ENCODE measurements around the gene TMEM18.

TMEM18 gene

DNA sequence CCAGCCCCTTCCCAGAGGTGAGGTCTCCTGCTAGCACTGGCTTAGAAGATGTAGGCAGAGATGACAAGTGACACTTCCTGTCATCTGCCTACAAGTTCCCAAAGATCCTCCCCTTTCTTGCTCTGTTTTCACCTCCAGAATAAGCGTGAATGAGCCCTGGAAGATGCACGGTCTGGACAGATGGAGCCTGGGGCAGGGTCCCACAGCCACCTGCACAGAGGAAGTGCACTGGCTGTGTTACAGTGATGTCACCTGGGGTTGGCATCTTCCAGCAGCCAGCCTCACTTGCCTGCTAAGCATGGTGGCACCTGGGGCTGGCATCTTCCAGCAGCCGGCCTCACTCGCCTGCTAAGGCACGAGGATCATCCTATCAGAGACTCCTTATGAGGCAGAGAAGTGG, 32.3 kb downstream of the TMEM18 start:
- Histone ChIP-seq H3K4me1 (no peaks in the 10 kb centered on the region), H3K36me3 (no peaks in the 10 kb centered on the region), H3K9me3 (no peaks in the 10 kb centered on the region), H3K4me3 (ENCODE audit: low read depth, low read length) (no peak overlapping the region), H3K27me3 (no peaks in the 10 kb centered on the region)
- DNase-seq = no peak
- TF ChIP-seq, protein P1, sequence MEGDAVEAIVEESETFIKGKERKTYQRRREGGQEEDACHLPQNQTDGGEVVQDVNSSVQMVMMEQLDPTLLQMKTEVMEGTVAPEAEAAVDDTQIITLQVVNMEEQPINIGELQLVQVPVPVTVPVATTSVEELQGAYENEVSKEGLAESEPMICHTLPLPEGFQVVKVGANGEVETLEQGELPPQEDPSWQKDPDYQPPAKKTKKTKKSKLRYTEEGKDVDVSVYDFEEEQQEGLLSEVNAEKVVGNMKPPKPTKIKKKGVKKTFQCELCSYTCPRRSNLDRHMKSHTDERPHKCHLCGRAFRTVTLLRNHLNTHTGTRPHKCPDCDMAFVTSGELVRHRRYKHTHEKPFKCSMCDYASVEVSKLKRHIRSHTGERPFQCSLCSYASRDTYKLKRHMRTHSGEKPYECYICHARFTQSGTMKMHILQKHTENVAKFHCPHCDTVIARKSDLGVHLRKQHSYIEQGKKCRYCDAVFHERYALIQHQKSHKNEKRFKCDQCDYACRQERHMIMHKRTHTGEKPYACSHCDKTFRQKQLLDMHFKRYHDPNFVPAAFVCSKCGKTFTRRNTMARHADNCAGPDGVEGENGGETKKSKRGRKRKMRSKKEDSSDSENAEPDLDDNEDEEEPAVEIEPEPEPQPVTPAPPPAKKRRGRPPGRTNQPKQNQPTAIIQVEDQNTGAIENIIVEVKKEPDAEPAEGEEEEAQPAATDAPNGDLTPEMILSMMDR (IDR thresholded peaks at IDR 0.05; ENCODE audit: low read depth, low read length) = no peak

DNA sequence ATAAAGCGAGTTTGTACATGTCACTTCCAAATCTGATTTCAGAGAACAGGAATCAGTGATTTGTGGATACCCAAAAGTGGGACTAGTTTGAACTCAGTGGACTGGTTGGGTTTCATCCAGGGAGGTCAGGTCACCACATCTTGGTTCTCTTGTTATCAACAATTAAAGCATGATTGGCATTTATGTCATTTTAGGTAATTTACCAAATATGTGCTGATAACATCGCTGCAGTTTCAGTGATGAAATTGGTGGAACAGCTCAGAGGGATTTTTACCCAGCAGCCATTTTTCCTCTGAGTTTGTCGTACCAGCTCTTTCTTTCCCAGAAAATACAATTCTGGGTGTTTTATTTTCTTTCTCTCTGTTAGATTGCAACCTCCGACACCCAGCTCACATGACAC, 33.4 kb downstream of the TMEM18 start:
- no peaks in the 10 kb centered on the region for H3K4me1 ChIP-seq
- H3K27me3 ChIP-seq = no peaks in the 10 kb centered on the region
- H3K36me3 ChIP-seq = no peaks in the 10 kb centered on the region
- no peak for DNase-seq
- H3K9me3 ChIP-seq = no peaks in the 10 kb centered on the region
- TF ChIP-seq, protein P1 (IDR thresholded peaks at IDR 0.05; ENCODE audit: low read depth, low read length) = no peak
- H3K4me3 ChIP-seq (ENCODE audit: low read depth, low read length) = no peak overlapping the region

DNA sequence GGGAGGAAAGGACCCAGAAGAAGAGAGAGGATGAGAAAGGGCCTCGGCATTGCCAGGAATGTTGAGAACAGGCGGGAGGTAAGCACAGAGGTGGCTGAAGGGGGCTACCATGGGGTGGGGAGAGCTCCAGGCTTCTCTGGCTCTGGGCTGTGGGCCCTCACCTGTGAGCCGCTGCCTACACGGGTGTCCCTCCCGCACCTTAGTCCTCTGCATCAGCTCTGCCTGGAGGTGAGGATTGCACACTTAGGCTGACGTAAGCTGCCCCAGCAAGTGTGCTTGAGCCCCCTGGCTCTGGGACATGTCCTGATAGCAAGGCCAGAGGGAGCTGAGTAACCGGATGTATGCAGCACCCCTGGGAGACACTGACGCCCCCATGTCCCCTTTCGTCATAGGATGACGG, 33.9 kb downstream of the TMEM18 start:
- no peak for DNase-seq
- Histone ChIP-seq H3K4me1 (no peaks in the 10 kb centered on the region), H3K36me3 (no peaks in the 10 kb centered on the region), H3K9me3 (no peaks in the 10 kb centered on the region), H3K27me3 (no peaks in the 10 kb centered on the region), H3K4me3 (ENCODE audit: low read depth, low read length) (no peak overlapping the region)
- TF ChIP-seq, protein P1 (IDR thresholded peaks at IDR 0.05; ENCODE audit: low read depth, low read length) = no peak

DNA sequence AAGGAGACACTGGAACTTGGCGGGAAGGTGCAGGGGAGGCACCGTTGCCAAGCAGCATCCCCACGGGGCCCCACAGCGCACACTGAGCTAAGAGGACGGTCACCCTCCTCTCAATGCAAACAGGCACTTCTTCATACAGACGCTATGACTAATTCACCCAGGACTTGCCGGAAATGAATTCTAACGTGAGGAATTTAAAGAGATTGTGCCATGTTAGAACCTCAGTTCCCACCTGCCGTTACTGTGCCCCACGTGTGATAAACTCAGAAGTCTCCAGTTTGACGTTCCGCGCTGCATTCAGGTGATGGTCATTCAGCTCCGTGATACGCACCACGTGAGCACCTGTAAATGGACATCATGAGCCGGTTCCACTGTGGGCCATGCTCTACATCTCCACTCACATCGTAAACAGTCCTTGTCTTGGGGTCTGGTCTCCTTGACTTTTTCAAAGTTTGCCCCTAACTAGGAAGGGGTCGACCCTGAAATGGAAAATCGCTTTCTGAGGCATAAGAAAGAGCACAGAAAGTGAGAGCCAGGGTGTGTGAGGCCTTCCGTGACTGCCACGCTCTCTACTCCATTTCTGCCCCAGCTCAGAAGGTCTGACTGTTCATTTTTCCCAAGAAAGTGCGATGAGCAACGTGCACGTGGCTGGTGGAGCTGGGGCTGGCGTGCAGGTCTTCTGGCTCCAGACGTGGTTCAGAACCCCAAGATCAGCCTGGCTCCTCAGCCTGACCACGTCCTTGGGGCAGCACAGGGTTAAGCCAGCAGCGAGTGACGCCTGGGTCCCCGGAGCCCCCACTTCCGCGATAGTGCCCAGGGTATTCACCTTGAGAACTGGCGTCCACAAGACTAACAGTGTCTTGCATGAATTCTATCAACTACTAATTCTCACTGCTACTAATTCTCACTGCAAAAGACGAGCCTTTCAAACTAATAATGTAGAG, 35.1 kb downstream of the TMEM18 start:
- Histone ChIP-seq H3K4me1 (no peaks in the 10 kb centered on the region), H3K27me3 (no peaks in the 10 kb centered on the region), H3K36me3 (no peaks in the 10 kb centered on the region), H3K4me3 (ENCODE audit: low read depth, low read length) (no peak overlapping the region), H3K9me3 (no peaks in the 10 kb centered on the region)
- TF ChIP-seq, protein P1 (IDR thresholded peaks at IDR 0.05; ENCODE audit: low read depth, low read length) = no peak
- DNase-seq = no peak

DNA sequence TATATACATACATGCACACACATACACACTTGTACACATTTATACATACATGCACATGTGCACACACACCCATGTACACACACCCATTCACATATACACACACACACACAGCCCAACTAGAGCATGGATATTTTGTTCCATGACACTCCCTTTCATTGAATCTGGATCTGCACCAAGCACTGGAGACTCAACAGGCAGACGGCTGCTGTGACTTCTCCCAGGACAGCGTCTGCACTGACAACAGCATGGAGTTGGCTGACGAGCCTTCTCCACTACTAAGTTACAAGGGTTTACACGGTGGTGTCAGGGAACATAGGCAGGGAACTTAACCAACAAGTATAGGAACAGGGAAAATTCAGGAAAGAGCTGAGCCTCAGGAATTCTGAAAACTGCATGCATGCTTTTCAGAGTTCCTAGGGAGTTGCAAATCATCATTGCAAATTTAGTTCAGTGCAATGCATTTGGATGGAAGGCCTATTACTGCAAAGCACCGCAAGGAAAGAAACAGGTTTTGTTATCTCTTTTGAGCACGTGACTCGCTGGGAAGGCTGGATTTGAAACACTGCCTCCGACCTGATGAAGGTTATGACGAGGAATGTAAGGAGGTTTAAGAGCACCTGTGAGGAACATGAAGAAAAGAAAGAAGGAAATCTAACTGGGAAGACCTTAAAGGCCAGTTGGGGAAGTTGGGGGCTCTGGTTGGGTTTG, 35.9 kb downstream of the TMEM18 start:
- H3K9me3 ChIP-seq = no peaks in the 10 kb centered on the region
- H3K27me3 ChIP-seq = no peaks in the 10 kb centered on the region
- H3K36me3 ChIP-seq = no peaks in the 10 kb centered on the region
- DNase-seq = no peak
- TF ChIP-seq, protein P1 (IDR thresholded peaks at IDR 0.05; ENCODE audit: low read depth, low read length) = no peak
- H3K4me1 ChIP-seq = no peaks in the 10 kb centered on the region
- no peak overlapping the region for H3K4me3 ChIP-seq (ENCODE audit: low read depth, low read length)

DNA sequence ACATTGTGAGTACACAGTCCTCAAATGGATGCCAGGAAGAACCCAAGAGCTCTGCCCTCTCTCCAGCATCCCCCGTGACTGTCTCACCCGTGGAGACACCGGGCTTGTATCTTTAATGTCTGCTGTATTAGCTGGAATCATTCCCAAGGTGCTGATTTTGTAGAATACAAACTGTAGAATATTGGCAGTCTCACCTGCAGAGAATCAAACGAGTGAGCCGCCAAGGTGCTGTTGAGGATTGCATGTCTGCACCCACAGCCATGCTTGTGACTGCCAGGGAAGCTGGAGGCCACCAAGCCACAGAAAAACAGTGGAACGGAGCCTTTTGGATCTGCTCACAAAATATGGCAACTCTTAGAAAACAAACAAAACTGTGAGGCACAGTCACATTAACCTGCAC, 37.5 kb downstream of the TMEM18 start:
- Histone ChIP-seq H3K4me3 (ENCODE audit: low read depth, low read length) (no peak overlapping the region), H3K27me3 (no peaks in the 10 kb centered on the region), H3K4me1 (no peaks in the 10 kb centered on the region), H3K36me3 (no peaks in the 10 kb centered on the region), H3K9me3 (no peaks in the 10 kb centered on the region)
- no peak for DNase-seq
- TF ChIP-seq, protein P1 (IDR thresholded peaks at IDR 0.05; ENCODE audit: low read depth, low read length) = no peak
